HL-60 (cell line): ENCODE measurements around the gene GDPD5.
A peak's percentile ranks its signal among the peaks of the same experiment; 100 is the strongest.

Experiments used
- DNase-seq, 2 experiments: peaks; one replicate each; pipeline ENCODE4 v3.0.0-alpha.2; 2010 to 2020; ENCODE audit warnings: low read depth in 1 of 2, low spot score in 1 of 2
- H3K27ac ChIP-seq: fragments of 250-450 bp; sonication (Bioruptor Pico); replicated peaks from 2 replicates; pipeline ENCODE4 v1.5.1; 2020; ENCODE audit warnings: mild to moderate bottlenecking, moderate library complexity
- H3K27me3 ChIP-seq: fragments of 250-450 bp; sonication (Bioruptor Pico); 2 replicates; pipeline ENCODE4 v1.5.1; 2021; ENCODE audit warnings: mild to moderate bottlenecking, moderate library complexity; ENCODE audit not compliant: insufficient read depth, poor library complexity, severe bottlenecking
- H3K4me3 ChIP-seq: replicated peaks from 2 replicates; pipeline ENCODE4 v1.5.1; 2011; ENCODE audit warnings: mild to moderate bottlenecking, control low read depth, low read length; ENCODE audit not compliant: insufficient read depth
- GABPA ChIP-seq: IDR thresholded peaks from 2 replicates; pipeline ENCODE4 v1.6.1; 2012; ENCODE audit warnings: low read depth
- POLR2AphosphoS5 ChIP-seq: IDR thresholded peaks from 2 replicates; pipeline ENCODE4 v1.6.1; 2012; ENCODE audit warnings: low read depth
- SPI1 ChIP-seq: IDR thresholded peaks from 2 replicates; pipeline ENCODE4 v1.6.1; 2012; ENCODE audit warnings: low read depth, mild to moderate bottlenecking, borderline replicate concordance
- TF ChIP-seq, protein P1 (sequence below): IDR thresholded peaks from 2 replicates; pipeline ENCODE4 v1.6.1; 2012; ENCODE audit warnings: low read depth; ENCODE audit not compliant: insufficient replicate concordance
- TF ChIP-seq, protein P2 (sequence below): IDR thresholded peaks from one replicate; pipeline ENCODE4 v1.5.1; 2011; ENCODE audit warnings: low read length, control low read depth, inconsistent platforms; ENCODE audit not compliant: insufficient read depth

GDPD5 gene

GRCh38 chr11:75474240-75474639 is 51.5 kb downstream of the GDPD5 start:
- Histone ChIP-seq H3K27ac (no peak overlapping the region), H3K27me3 (no peaks in the 10 kb centered on the region), H3K4me3 (no peak overlapping the region)
- TF ChIP-seq POLR2AphosphoS5, result no peak
- TF ChIP-seq, protein P1, sequence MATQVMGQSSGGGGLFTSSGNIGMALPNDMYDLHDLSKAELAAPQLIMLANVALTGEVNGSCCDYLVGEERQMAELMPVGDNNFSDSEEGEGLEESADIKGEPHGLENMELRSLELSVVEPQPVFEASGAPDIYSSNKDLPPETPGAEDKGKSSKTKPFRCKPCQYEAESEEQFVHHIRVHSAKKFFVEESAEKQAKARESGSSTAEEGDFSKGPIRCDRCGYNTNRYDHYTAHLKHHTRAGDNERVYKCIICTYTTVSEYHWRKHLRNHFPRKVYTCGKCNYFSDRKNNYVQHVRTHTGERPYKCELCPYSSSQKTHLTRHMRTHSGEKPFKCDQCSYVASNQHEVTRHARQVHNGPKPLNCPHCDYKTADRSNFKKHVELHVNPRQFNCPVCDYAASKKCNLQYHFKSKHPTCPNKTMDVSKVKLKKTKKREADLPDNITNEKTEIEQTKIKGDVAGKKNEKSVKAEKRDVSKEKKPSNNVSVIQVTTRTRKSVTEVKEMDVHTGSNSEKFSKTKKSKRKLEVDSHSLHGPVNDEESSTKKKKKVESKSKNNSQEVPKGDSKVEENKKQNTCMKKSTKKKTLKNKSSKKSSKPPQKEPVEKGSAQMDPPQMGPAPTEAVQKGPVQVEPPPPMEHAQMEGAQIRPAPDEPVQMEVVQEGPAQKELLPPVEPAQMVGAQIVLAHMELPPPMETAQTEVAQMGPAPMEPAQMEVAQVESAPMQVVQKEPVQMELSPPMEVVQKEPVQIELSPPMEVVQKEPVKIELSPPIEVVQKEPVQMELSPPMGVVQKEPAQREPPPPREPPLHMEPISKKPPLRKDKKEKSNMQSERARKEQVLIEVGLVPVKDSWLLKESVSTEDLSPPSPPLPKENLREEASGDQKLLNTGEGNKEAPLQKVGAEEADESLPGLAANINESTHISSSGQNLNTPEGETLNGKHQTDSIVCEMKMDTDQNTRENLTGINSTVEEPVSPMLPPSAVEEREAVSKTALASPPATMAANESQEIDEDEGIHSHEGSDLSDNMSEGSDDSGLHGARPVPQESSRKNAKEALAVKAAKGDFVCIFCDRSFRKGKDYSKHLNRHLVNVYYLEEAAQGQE, result no peak
- TF ChIP-seq, protein P2, sequence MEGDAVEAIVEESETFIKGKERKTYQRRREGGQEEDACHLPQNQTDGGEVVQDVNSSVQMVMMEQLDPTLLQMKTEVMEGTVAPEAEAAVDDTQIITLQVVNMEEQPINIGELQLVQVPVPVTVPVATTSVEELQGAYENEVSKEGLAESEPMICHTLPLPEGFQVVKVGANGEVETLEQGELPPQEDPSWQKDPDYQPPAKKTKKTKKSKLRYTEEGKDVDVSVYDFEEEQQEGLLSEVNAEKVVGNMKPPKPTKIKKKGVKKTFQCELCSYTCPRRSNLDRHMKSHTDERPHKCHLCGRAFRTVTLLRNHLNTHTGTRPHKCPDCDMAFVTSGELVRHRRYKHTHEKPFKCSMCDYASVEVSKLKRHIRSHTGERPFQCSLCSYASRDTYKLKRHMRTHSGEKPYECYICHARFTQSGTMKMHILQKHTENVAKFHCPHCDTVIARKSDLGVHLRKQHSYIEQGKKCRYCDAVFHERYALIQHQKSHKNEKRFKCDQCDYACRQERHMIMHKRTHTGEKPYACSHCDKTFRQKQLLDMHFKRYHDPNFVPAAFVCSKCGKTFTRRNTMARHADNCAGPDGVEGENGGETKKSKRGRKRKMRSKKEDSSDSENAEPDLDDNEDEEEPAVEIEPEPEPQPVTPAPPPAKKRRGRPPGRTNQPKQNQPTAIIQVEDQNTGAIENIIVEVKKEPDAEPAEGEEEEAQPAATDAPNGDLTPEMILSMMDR, result no peak
- no peak for TF ChIP-seq SPI1
- TF ChIP-seq GABPA, result no peak
- DNase-seq, result peak in 1 of 2 experiments; percentile 31

DNA sequence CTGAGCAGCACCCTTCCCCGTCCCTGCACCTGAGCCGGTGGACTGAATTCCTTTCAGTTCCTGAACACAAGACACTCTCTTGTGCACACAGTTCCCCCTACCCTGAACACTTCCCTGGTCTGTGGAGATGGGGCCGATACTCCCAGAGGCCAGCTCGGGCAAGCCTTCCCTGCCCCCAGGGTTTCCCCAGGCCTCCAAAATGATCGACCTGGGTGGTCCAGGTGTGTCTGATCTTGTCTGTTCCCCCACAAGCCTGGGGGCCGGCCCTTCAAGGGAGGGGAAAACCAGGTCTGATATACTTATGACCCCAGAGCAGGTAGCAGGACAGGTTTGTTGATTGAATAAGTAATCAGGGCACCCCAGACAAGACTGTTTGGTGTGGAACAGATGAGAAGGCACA is 52.1 kb downstream of the GDPD5 start:
- H3K27me3 ChIP-seq, result no peaks in the 10 kb centered on the region
- H3K4me3 ChIP-seq, result no peak overlapping the region
- TF ChIP-seq, protein P1, result no peak
- TF ChIP-seq GABPA, result no peak
- TF ChIP-seq SPI1, result no peak
- no peak for TF ChIP-seq POLR2AphosphoS5
- TF ChIP-seq, protein P2, result no peak
- H3K27ac ChIP-seq, result no peak overlapping the region
- no peak for DNase-seq

- TF ChIP-seq SPI1 (no peak), POLR2AphosphoS5 (no peak), GABPA (no peak)
- TF ChIP-seq, protein P2, result no peak
- TF ChIP-seq, protein P1, result no peak
- Histone ChIP-seq H3K27me3 (no peaks in the 10 kb centered on the region), H3K27ac (no peak overlapping the region), H3K4me3 (no peak overlapping the region)
- DNase-seq, result no peak
Observed at GRCh38 chr11:75472081-75472732, 53.5 kb downstream of the GDPD5 start.
